ENCODE results near the gene ZBTB21. TPM values are rescaled to one million over a fixed set of nuclear protein-coding genes. Genes with fewer than 3 reads are reported as not detected.

The ZBTB21 gene
- total and polyA plus RNA-seq, 9 of the 15 experiments (the other 6 are each of a cell fraction or from before 2014, with no cell fraction given): 2.2 to 15.2 (median 8.7) TPM

GRCh38 chr21:41966872-41967621 lies 43.1 kb downstream of the ZBTB21 start (continued):
- TF ChIP-seq HNRNPLL (IDR thresholded peaks at IDR 0.05; ENCODE audit: low read depth, low read length, poor library complexity, severe bottlenecking) (no peak), FOS (IDR thresholded peaks at IDR 0.05; ENCODE audit: extremely low read depth, insufficient read length) (no peak), TBL1XR1 (IDR thresholded peaks at IDR 0.05; ENCODE audit: low read length in 2 of 2) (no peak)

DNA sequence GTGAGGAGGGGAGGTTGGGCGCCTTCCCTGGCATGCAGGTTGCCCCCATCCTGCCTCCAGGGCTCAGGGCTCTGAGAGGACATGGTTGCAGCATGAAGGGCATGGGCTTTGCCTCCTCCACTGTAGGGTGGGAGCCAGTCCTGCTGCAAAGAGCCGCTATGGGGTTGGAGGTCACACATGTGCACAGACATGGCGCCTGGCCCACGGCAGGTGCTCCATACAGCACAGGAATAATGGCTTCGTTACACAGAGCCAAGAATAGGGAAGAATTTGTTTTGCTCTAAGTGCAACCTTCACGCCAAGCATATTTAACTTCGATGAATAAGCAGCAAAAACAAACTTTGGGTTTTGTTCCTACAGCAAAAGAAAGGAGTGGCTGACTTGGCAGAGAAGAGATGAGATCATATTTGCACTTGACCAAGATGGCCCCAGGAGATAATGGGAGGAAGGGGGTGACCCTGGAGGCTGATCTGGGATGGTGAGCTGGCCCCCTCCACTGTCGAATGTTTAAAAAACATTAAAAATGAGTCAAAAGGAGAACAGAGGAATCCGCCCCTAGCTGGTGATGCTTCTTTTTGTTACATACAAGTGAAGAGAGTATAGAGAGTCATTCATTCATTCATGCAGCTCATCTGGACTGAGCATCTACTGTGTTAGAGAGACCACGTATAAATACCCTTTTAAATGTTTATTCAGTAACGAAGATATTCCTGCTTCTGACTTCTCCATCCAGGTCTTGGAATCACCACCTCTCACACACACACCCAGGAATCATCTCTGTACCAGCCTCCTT lies 43.9 kb downstream of the ZBTB21 start:
- DNase-seq (ENCODE audit: extremely low read depth in 1 of 4, low spot score in 3 of 4) (no peak), ATAC-seq (no peak), FAIRE-seq (peak; percentile 32)
- H3K4me2 ChIP-seq (ENCODE audit: insufficient read depth, low read length): no peak overlapping the region
- H3K9me1 ChIP-seq (ENCODE audit: control insufficient read depth, insufficient read depth, low read length): no peaks in the 10 kb centered on the region
- BruUV-seq (replicated peaks): no TSS peak
- no peaks in the 10 kb centered on the region for H3K79me2 ChIP-seq (ENCODE audit: control insufficient read depth, insufficient read depth, low read length)
- intact Hi-C loops (cut with micrococcal nuclease): no loop called here
- no peaks in the 10 kb centered on the region for H3K36me3 ChIP-seq (ENCODE audit: control insufficient read depth, insufficient read depth, low read length)
- no peaks in the 10 kb centered on the region for H3K9me3 ChIP-seq (replicated peaks; ENCODE audit: control insufficient read depth, insufficient read depth, low read depth, low read length)
- peaks cover 48 to 89% of the 10 kb centered on the region in 2 experiments for H3K27me3 ChIP-seq (ENCODE audit: control insufficient read depth in 2 of 2, insufficient read depth in 2 of 2, low read length in 2 of 2)
- ChIA-PET POLR2A (interaction anchor here (1.2 kb wide), 1 partner anchor 9 kb away, joined by 3 read pairs; no protein-coding TSS in a partner anchor), CTCF (ENCODE audit: low intra/inter-chr PET ratio) (no interaction called here)
- WGBS (ENCODE audit: insufficient coverage, low coverage, missing lambda C conversion rate): 5% methylated on average over 11 of the region's 11 CpGs
- H3K4me1 ChIP-seq (replicated peaks in 1 of 2; ENCODE audit: control insufficient read depth in 2 of 2, insufficient read depth in 2 of 2, low read length in 2 of 2): peaks cover 0 to 4% of the 10 kb centered on the region in 2 experiments; a peak in 2 of 5 replicates
- in situ Hi-C loops (cut with MboI): no loop called here
- no peak overlapping the region for H2AFZ ChIP-seq (ENCODE audit: low read depth, low read length)
- no peak overlapping the region for H3K27ac ChIP-seq (ENCODE audit: extremely low read depth, low read depth, low read length)
- H3K4me3 ChIP-seq: no peak overlapping the region
- H4K20me1 ChIP-seq (replicated peaks; ENCODE audit: control insufficient read depth, insufficient read depth, low read length): no peaks in the 10 kb centered on the region
- H3K9ac ChIP-seq (ENCODE audit: insufficient read depth in 1 of 2, low read depth in 2 of 2, low read length in 2 of 2): no peak overlapping the region
- peak; percentile 45; the same call in 1 of the 2 replicates for TF ChIP-seq JUND (IDR thresholded peaks at IDR 0.05; ENCODE audit: borderline replicate concordance, low read depth, low read length)
- peak; percentile 57; the same call in 1 of the 3 replicates for TF ChIP-seq JUND (tag; IDR thresholded peaks at IDR 0.05; ENCODE audit: borderline replicate concordance, low read depth, low read length)
- TF ChIP-seq CEBPZ (IDR thresholded peaks at IDR 0.05; ENCODE audit: borderline replicate concordance, low read depth, low read length): no peak
- peak in 1 of 3 experiments; percentile 16; a peak in 1 of 6 replicates for TF ChIP-seq CTCF (IDR thresholded peaks at IDR 0.05 in 2 of 3, conservative IDR thresholded peaks at IDR 0.05 in 1 of 3; ENCODE audit: insufficient read depth in 2 of 3, low read depth in 1 of 3, low read length in 3 of 3)
- TF ChIP-seq ZNF24 (IDR thresholded peaks at IDR 0.05): peak; percentile 56; the same call in 1 of the 2 replicates
- TF ChIP-seq NR2C2 (CRISPR knock-in tag; IDR thresholded peaks at IDR 0.05): no peak
- TF ChIP-seq NR2C2 (tag; IDR thresholded peaks at IDR 0.05): 0 out of 2 replicates have a peak, but pooled peaks have one; percentile 17
- TF ChIP-seq, protein P1, sequence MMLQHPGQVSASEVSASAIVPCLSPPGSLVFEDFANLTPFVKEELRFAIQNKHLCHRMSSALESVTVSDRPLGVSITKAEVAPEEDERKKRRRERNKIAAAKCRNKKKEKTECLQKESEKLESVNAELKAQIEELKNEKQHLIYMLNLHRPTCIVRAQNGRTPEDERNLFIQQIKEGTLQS (IDR thresholded peaks at IDR 0.05): peak; percentile 70
- TF ChIP-seq, protein P1 (CRISPR knock-in tag; conservative IDR thresholded peaks at IDR 0.05): no peak

Data from K562 (cell line).